HepG2 (cell line): Measurements from ENCODE around the gene VAV2. TPM values are rescaled to one million over a fixed set of nuclear protein-coding genes. Genes with fewer than 3 reads are reported as not detected.
A peak's percentile ranks its signal among the peaks of the same experiment; 100 is the strongest.

Source experiments
- ATAC-seq: fragments of 200-7000 bp; cut with Tn5 transposase; 3 replicates; pipeline ENCODE4 v1.9.1; 2020; ENCODE audit warnings: mild to moderate bottlenecking, moderate library complexity
- BruUV-seq: library from RNA; stranded (reverse); fragments of 400-500 nt; replicated peaks from 2 replicates; lab custom pipeline; 2021; lab: Mats Ljungman, UMichigan
- CTCF ChIA-PET: fragments of 300-600 bp; formaldehyde crosslinking; extraction: SDS; loops from one replicate; lab custom pipeline; 2021; ENCODE audit warnings: low total read pairs, inconsistent platforms, low intra/inter-chr PET ratio; lab: Yijun Ruan, JAX
- POLR2A ChIA-PET: fragments of 350-600 bp; sonication (Branson Sonifier 250); formaldehyde crosslinking; loops from one replicate; lab custom pipeline; 2020; ENCODE audit warnings: antibody characterized with exemption, inconsistent platforms; lab: Yijun Ruan, JAX
- DNase-seq: peaks from one replicate; pipeline ENCODE4 v3.0.0-alpha.2; 2015; ENCODE audit warnings: low spot score
- FAIRE-seq: peaks from 3 replicates; lab custom pipeline; 2011; peaks lifted over from hg19 to GRCh38; lab: Jason Lieb, UNC
- H2AFZ ChIP-seq: one replicate; pipeline ENCODE4 v1.6.1; 2011; ENCODE audit warnings: low read length, inconsistent platforms
- H3K27ac ChIP-seq: fragments of 300-600 bp; 3 replicates; pipeline ENCODE4 v1.8.0; 2011; ENCODE audit warnings: mixed run types, mild to moderate bottlenecking, mixed read lengths, low read length, inconsistent platforms; ENCODE audit not compliant: insufficient read depth; ENCODE audit errors: extremely low read length
- H3K27me3 ChIP-seq, 2 experiments: fragments of 200-600 bp in 1 of 2; 2 replicates in 1 of 2; 3 replicates in 1 of 2; pipeline versions ENCODE4 v1.6.0 to v1.8.0; 2011; ENCODE audit warnings: low read length in 2 of 2, mild to moderate bottlenecking in 2 of 2, moderate library complexity in 2 of 2, inconsistent platforms in 1 of 2; ENCODE audit not compliant: insufficient read depth in 2 of 2, control insufficient read depth in 1 of 2
- H3K36me3 ChIP-seq, 2 experiments: fragments of 200-600 bp in 1 of 2; replicated peaks in 1 of 2; 2 replicates in 1 of 2; 3 replicates in 1 of 2; pipeline versions ENCODE4 v1.5.1 to v1.8.0; 2011; ENCODE audit warnings: low read length in 2 of 2, inconsistent platforms in 1 of 2; ENCODE audit not compliant: insufficient read depth in 2 of 2, control insufficient read depth in 1 of 2
- H3K4me1 ChIP-seq: 2 replicates; pipeline ENCODE4 v1.5.1; 2012; ENCODE audit warnings: low read length, inconsistent platforms; ENCODE audit not compliant: insufficient read depth
- H3K4me2 ChIP-seq: 2 replicates; pipeline ENCODE4 v1.6.0; 2011; ENCODE audit warnings: low read depth, low read length, inconsistent platforms
- H3K4me3 ChIP-seq, 3 experiments: fragments of 200-600 bp in 1 of 3; sonication (generic), shearing (Covaris generic) in 1 of 3; replicated peaks in 1 of 3; 2 replicates each; pipeline ENCODE4 v1.5.1; 2011 to 2016; ENCODE audit warnings: low read length in 3 of 3, inconsistent platforms in 2 of 3, low read depth in 2 of 3, mild to moderate bottlenecking in 2 of 3, control low read depth in 1 of 3, mixed read lengths in 1 of 3; ENCODE audit not compliant: insufficient read depth in 1 of 3
- H3K79me2 ChIP-seq: one replicate; pipeline ENCODE4 v1.6.1; 2011; ENCODE audit warnings: low read length, inconsistent platforms; ENCODE audit not compliant: insufficient read depth
- H3K9ac ChIP-seq: 2 replicates; pipeline ENCODE4 v1.6.0; 2011; ENCODE audit warnings: mild to moderate bottlenecking, low read depth, low read length, inconsistent platforms; ENCODE audit not compliant: insufficient read depth
- H3K9me3 ChIP-seq: 2 replicates; pipeline ENCODE4 v1.5.1; 2012; ENCODE audit warnings: mild to moderate bottlenecking, low read length
- H4K20me1 ChIP-seq: 2 replicates; pipeline ENCODE4 v1.6.0; 2011; ENCODE audit warnings: inconsistent platforms, mild to moderate bottlenecking, low read length, moderate library complexity; ENCODE audit not compliant: insufficient read depth
- ATF7 ChIP-seq, 2 experiments: fragments of 450-650 bp in 1 of 2; sonication (generic) in 1 of 2; formaldehyde crosslinking in 1 of 2; IDR thresholded peaks; 2 replicates each; pipeline versions ENCODE4 v1.4.0 to v1.6.1; 2016 to 2020; ENCODE audit warnings: antibody characterized with exemption in 1 of 2, mild to moderate bottlenecking in 1 of 2, missing genetic modification reagents in 1 of 2
- DPF2 ChIP-seq: sonication (generic); formaldehyde crosslinking; IDR thresholded peaks from 2 replicates; pipeline ENCODE4 v1.4.0; 2020; ENCODE audit warnings: mild to moderate bottlenecking, low read depth, missing genetic modification reagents, borderline replicate concordance
- IRF2 ChIP-seq: IDR thresholded peaks from 2 replicates; pipeline ENCODE4 v1.6.1; 2018; ENCODE audit warnings: missing genetic modification reagents, missing compliant biosample characterization
- MXD1 ChIP-seq: sonication (generic); formaldehyde crosslinking; IDR thresholded peaks from 2 replicates; pipeline ENCODE4 v1.4.0; 2020; ENCODE audit warnings: mild to moderate bottlenecking, missing genetic modification reagents
- NR2F1 ChIP-seq, 2 experiments: fragments of 450-650 bp in 1 of 2; formaldehyde crosslinking in 1 of 2; IDR thresholded peaks; 2 replicates each; pipeline versions ENCODE4 v1.5.0 to v1.6.1; 2016 to 2020; ENCODE audit warnings: mild to moderate bottlenecking in 1 of 2, missing compliant biosample characterization in 1 of 2, missing genetic modification reagents in 1 of 2, moderate library complexity in 1 of 2
- SAP130 ChIP-seq: IDR thresholded peaks from 2 replicates; pipeline ENCODE4 v1.6.1; 2016; ENCODE audit warnings: low read depth
- TEAD3 ChIP-seq: optimal IDR thresholded peaks from 2 replicates; pipeline ENCODE3; 2016; ENCODE audit warnings: borderline replicate concordance
- ZBTB46 ChIP-seq: sonication (generic); formaldehyde crosslinking; IDR thresholded peaks from 2 replicates; pipeline ENCODE4 v1.4.0; 2020; ENCODE audit warnings: mild to moderate bottlenecking, missing genetic modification reagents, borderline replicate concordance
- ZMAT3 ChIP-seq: sonication (generic); formaldehyde crosslinking; conservative IDR thresholded peaks from 2 replicates; pipeline ENCODE4 v1.7.0; 2021; ENCODE audit warnings: missing genetic modification reagents
- WGBS: methylation state at CpG from one replicate; pipeline ENCODE4 v1.1.6; 2017; ENCODE audit warnings: low lambda C conversion rate; 5-methylcytosine and 5-hydroxymethylcytosine counted together
- in situ Hi-C: cut with HindIII; loops from 2 replicates; pipeline ENCODE4 v1.10.0; 2017; ENCODE audit warnings: low pct_unique_long_range_greater_than_20kb; ENCODE audit not compliant: extremely low pct_ligation_motif_present
- intact Hi-C: fragments of 100-400 bp; cut with micrococcal nuclease; formaldehyde crosslinking; loops from one replicate; pipeline ENCODE4 v1.10.0; 2022; ENCODE audit not compliant: unreplicated experiment
- polyA plus RNA-seq, 8 experiments: library from polyadenylated mRNA; depleted of rRNA in 3 of 8; stranded (reverse) in 7 of 8; unstranded in 1 of 8; fragments of >200 nt; fragmentation: Illumina TruSeq in 4 of 8; extraction: Trizol in 4 of 8; gene quantifications; 2 replicates each; pipeline versions ENCODE4 v1.2.1 to v1.2.3, GENCODE V29; 2011 to 2016; ENCODE audit warnings: low read depth in 4 of 8, missing spikeins in 1 of 8, mixed read lengths in 1 of 8; ENCODE audit not compliant: insufficient read depth in 1 of 8
- total RNA-seq, 5 experiments: library from RNA; depleted of rRNA; stranded (reverse); fragments of >200 nt; fragmentation: Illumina TruSeq; extraction: Trizol; gene quantifications; 2 replicates each; pipeline ENCODE4 v1.2.3, GENCODE V29; 2016; ENCODE audit warnings: low read depth in 1 of 5
- TF ChIP-seq, protein P1 (sequence below): sonication (generic); formaldehyde crosslinking; IDR thresholded peaks from 2 replicates; pipeline ENCODE4 v1.5.0; 2020; ENCODE audit warnings: mild to moderate bottlenecking, missing genetic modification reagents, borderline replicate concordance

VAV2 gene
- total and polyA plus RNA-seq, 2 of the 13 experiments (the other 11 are each of a cell fraction or from before 2014, with no cell fraction given) = 22.5 to 22.9 TPM

DNA sequence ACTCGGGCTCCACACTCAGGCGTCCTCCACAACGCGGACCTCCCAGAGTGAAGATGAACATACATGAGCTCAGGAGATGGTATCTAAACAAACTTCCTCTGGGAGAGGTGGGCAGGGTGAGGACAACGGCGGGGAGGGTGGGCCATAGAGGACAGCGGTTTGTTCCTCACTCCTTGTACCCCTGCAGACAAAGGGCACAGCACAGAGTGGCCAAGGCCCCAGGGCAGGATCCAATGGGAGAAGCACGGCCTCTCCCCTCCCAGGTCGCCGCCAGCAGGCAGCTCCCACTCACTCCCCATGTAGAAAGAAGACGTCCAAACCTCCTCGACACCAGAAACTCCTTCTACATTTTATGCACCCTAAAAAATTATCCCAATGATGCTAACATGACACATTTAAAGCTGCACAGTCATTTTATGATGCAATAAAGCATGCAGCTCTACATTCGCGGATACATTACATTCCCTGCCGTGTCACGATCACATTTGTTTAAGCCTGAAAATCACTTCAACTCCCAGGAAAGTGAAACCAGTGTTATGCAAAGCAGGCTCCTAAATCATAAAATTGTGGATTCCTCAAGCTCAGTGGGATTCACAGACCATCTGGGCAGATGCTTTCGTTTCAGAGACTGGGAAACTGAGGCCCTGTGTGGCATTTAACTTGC, 166.4 kb downstream of the VAV2 start:
- Histone ChIP-seq H3K4me2 (no peak overlapping the region), H3K9me3 (no peaks in the 10 kb centered on the region), H3K27me3 (no peaks in the 10 kb centered on the region), H3K27ac (no peak overlapping the region), H3K79me2 (no peaks in the 10 kb centered on the region), H3K4me1 (no peaks in the 10 kb centered on the region), H4K20me1 (peaks cover 6% of the 10 kb centered on the region; the same call in 1 of the 2 replicates), H3K4me3 (no peak overlapping the region), H3K36me3 (peaks cover 20 to 41% of the 10 kb centered on the region in 2 experiments; a peak in 4 of 5 replicates), H3K9ac (no peak overlapping the region), H2AFZ (no peak overlapping the region)
- CTCF ChIA-PET = no interaction called here
- intact Hi-C loops (no loop called here), in situ Hi-C loops (no loop called here)
- no peak for TF ChIP-seq MXD1
- no peak for TF ChIP-seq ZBTB46 (CRISPR knock-in tag)
- peak; percentile 55 for TF ChIP-seq ATF7 (IDR thresholded peaks at IDR 0.05)
- no peak for TF ChIP-seq ATF7 (CRISPR knock-in tag; IDR thresholded peaks at IDR 0.05)
- TF ChIP-seq SAP130 (CRISPR knock-in tag) = no peak
- BruUV-seq = no TSS peak
- POLR2A ChIA-PET = no interaction called here
- 90% methylated on average over 12 of the region's 17 CpGs for WGBS
- FAIRE-seq (no peak), ATAC-seq (no peak), DNase-seq (no peak)

- ATAC-seq = no peak
- TF ChIP-seq DPF2 (no peak), TEAD3 (CRISPR knock-in tag) (no peak), NR2F1 (CRISPR knock-in tag; IDR thresholded peaks at IDR 0.05) (no peak), IRF2 (CRISPR knock-in tag) (no peak), MXD1 (no peak), ZMAT3 (CRISPR knock-in tag) (no peak)
- TF ChIP-seq, protein P1, sequence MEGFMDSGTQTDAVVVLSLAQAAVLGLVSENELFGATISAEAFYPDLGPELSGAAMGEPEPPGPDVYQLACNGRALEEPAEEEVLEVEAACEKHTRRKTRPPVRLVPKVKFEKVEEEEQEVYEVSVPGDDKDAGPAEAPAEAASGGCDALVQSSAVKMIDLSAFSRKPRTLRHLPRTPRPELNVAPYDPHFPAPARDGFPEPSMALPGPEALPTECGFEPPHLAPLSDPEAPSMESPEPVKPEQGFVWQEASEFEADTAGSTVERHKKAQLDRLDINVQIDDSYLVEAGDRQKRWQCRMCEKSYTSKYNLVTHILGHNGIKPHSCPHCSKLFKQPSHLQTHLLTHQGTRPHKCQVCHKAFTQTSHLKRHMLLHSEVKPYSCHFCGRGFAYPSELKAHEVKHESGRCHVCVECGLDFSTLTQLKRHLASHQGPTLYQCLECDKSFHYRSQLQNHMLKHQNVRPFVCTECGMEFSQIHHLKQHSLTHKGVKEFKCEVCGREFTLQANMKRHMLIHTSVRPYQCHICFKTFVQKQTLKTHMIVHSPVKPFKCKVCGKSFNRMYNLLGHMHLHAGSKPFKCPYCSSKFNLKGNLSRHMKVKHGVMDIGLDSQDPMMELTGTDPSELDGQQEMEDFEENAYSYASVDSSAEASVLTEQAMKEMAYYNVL (CRISPR knock-in tag) = no peak
Measured at GRCh38 chr9:133824802-133825186, 167.3 kb downstream of the VAV2 start.

More at GRCh38 chr9:133824802-133825186, 167.3 kb downstream of the VAV2 start:
- Histone ChIP-seq H3K4me2 (no peak overlapping the region), H3K9ac (no peak overlapping the region), H3K27me3 (no peaks in the 10 kb centered on the region), H3K36me3 (peaks cover 20 to 38% of the 10 kb centered on the region in 2 experiments; a peak in 4 of 5 replicates), H3K9me3 (no peaks in the 10 kb centered on the region), H3K79me2 (no peaks in the 10 kb centered on the region), H2AFZ (no peak overlapping the region), H3K27ac (no peak overlapping the region), H3K4me3 (no peak overlapping the region), H3K4me1 (no peaks in the 10 kb centered on the region), H4K20me1 (peaks cover 6% of the 10 kb centered on the region; the same call in 1 of the 2 replicates)
- intact Hi-C loops = no loop called here
- no TSS peak for BruUV-seq
- DNase-seq = no peak
- 100% methylated on average over 1 of the region's 15 CpGs for WGBS
- CTCF ChIA-PET = no interaction called here
- FAIRE-seq = no peak
- in situ Hi-C loops = no loop called here
- POLR2A ChIA-PET = no interaction called here
